MCF 10A (cell line): ENCODE results near the gene SEMA4D. TPM values are rescaled to one million over a fixed set of nuclear protein-coding genes. Genes with fewer than 3 reads are reported as not detected.

Source experiments
- BruUV-seq: library from RNA; stranded (reverse); fragments of 400-500 nt; replicated peaks from 2 replicates; lab custom pipeline; 2021; lab: Mats Ljungman, UMichigan
- CTCF ChIA-PET: fragments of 300-600 bp; sonication (Branson Sonifier 250); formaldehyde crosslinking; extraction: SDS; loops from one replicate; lab custom pipeline; 2021; ENCODE audit warnings: antibody characterized with exemption, inconsistent platforms; lab: Yijun Ruan, JAX
- POLR2A ChIA-PET: fragments of 300-600, 350-650 bp; sonication (Branson Sonifier 250); formaldehyde crosslinking; extraction: SDS; loops from one replicate; lab custom pipeline; 2020; ENCODE audit warnings: antibody characterized with exemption, inconsistent platforms; lab: Yijun Ruan, JAX
- DNase-seq: peaks from one replicate; pipeline ENCODE4 v3.0.0-alpha.2; 2018; ENCODE audit not compliant: unreplicated experiment
- H3K27ac Mint-ChIP-seq: one replicate; pipeline ENCODE4 v1.8.0; 2022; ENCODE audit warnings: mild to moderate bottlenecking, low read depth, mixed read lengths; ENCODE audit not compliant: unreplicated experiment
- H3K27me3 Mint-ChIP-seq: one replicate; pipeline ENCODE4 v1.8.0; 2022; ENCODE audit warnings: mixed read lengths; ENCODE audit not compliant: insufficient read depth, unreplicated experiment
- H3K36me3 Mint-ChIP-seq: one replicate; pipeline ENCODE4 v1.8.0; 2022; ENCODE audit warnings: mild to moderate bottlenecking, moderate library complexity, mixed read lengths; ENCODE audit not compliant: insufficient read depth, unreplicated experiment
- H3K4me1 Mint-ChIP-seq: one replicate; pipeline ENCODE4 v1.8.0; 2022; ENCODE audit warnings: mixed read lengths; ENCODE audit not compliant: insufficient read depth, unreplicated experiment
- H3K4me3 Mint-ChIP-seq: one replicate; pipeline ENCODE4 v1.8.0; 2022; ENCODE audit warnings: mild to moderate bottlenecking, moderate library complexity, mixed read lengths; ENCODE audit not compliant: unreplicated experiment
- H3K9me3 Mint-ChIP-seq: one replicate; pipeline ENCODE4 v1.8.0; 2022; ENCODE audit warnings: mixed read lengths; ENCODE audit not compliant: unreplicated experiment
- intact Hi-C: fragments of 100-400 bp; cut with micrococcal nuclease; formaldehyde crosslinking; loops from 2 replicates; pipeline ENCODE4 v1.14.1; 2022
- total RNA-seq: library from RNA; stranded (reverse); gene quantifications from 2 replicates; pipeline ENCODE4 v1.2.3, GENCODE V29; 2022
- TF ChIP-seq, protein P1 (sequence below): fragments of 200-600 bp; IDR thresholded peaks from one replicate; pipeline ENCODE4 v1.8.0; 2022; ENCODE audit warnings: antibody characterized with exemption, mild to moderate bottlenecking; ENCODE audit not compliant: unreplicated experiment

SEMA4D gene
- total RNA-seq, 1 experiment from 2014 or later, result 4.2 TPM

- TF ChIP-seq, protein P1, sequence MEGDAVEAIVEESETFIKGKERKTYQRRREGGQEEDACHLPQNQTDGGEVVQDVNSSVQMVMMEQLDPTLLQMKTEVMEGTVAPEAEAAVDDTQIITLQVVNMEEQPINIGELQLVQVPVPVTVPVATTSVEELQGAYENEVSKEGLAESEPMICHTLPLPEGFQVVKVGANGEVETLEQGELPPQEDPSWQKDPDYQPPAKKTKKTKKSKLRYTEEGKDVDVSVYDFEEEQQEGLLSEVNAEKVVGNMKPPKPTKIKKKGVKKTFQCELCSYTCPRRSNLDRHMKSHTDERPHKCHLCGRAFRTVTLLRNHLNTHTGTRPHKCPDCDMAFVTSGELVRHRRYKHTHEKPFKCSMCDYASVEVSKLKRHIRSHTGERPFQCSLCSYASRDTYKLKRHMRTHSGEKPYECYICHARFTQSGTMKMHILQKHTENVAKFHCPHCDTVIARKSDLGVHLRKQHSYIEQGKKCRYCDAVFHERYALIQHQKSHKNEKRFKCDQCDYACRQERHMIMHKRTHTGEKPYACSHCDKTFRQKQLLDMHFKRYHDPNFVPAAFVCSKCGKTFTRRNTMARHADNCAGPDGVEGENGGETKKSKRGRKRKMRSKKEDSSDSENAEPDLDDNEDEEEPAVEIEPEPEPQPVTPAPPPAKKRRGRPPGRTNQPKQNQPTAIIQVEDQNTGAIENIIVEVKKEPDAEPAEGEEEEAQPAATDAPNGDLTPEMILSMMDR, result no peak
- POLR2A ChIA-PET, result interaction anchor here (0.7 to 1.2 kb wide), 3 partner anchors 23 to 1712 kb away, joined by 3 read pairs; no protein-coding TSS in a partner anchor
- no peak overlapping the region for H3K27ac Mint-ChIP-seq
- intact Hi-C loops, result no loop called here
- no peak for DNase-seq
- H3K4me1 Mint-ChIP-seq, result peaks cover 6% of the 10 kb centered on the region
- peaks cover 21% of the 10 kb centered on the region for H3K27me3 Mint-ChIP-seq
- H3K36me3 Mint-ChIP-seq, result no peaks in the 10 kb centered on the region
- no peak overlapping the region for H3K4me3 Mint-ChIP-seq
- no TSS peak for BruUV-seq
- peaks cover 5% of the 10 kb centered on the region for H3K9me3 Mint-ChIP-seq
- CTCF ChIA-PET, result interaction anchor here (0.5 to 4.0 kb wide), 4 partner anchors 10 to 182 kb away, joined by 3 to 28 read pairs (median 5); no protein-coding TSS in a partner anchor
Measured at GRCh38 chr9:89529243-89530035, 31.5 kb upstream of the SEMA4D start.

- Mint-ChIP-seq H3K27ac (no peak overlapping the region), H3K4me3 (no peak overlapping the region), H3K36me3 (no peaks in the 10 kb centered on the region)
Measured at GRCh38 chr9:89528540-89528939, 30.6 kb upstream of the SEMA4D start.

DNA sequence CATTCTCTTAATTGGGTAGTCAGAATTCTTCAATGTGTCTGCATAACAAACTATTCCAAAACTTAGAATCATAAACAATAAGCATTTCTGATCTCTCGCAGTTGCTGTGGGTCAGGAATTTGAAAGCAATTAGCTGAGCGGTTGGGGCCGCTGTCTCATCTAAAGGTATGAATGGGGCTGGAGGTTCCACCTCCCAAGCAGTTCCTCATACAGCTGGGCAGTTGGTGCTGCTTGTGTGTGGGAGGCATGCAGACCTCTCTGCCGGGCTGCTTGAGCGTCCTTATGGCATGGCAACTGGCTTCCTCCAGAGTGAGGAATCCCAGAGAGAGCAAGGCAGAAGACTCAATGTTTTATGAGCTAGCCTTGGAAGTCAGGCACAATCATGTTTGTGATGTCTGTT is 30.2 kb upstream of the SEMA4D start:
- peaks cover 6% of the 10 kb centered on the region for H3K4me1 Mint-ChIP-seq
- no peak for DNase-seq
- no peak overlapping the region for H3K4me3 Mint-ChIP-seq
- no peak overlapping the region for H3K27ac Mint-ChIP-seq
- TF ChIP-seq, protein P1, result no peak
- POLR2A ChIA-PET, result interaction anchor here (1.2 kb wide), 1 partner anchor 22 kb away, joined by 3 read pairs; no protein-coding TSS in a partner anchor
- no TSS peak for BruUV-seq
- peaks cover 6% of the 10 kb centered on the region for H3K9me3 Mint-ChIP-seq
- H3K36me3 Mint-ChIP-seq, result no peaks in the 10 kb centered on the region
- intact Hi-C loops, result no loop called here
- peaks cover 26% of the 10 kb centered on the region for H3K27me3 Mint-ChIP-seq
- CTCF ChIA-PET, result interaction anchor here (1.1 to 2.6 kb wide), 3 partner anchors 21 to 140 kb away, joined by 3 to 15 read pairs (median 3); no protein-coding TSS in a partner anchor

More at GRCh38 chr9:89528540-89528939, 30.6 kb upstream of the SEMA4D start:
- CTCF ChIA-PET, result interaction anchor here (2.6 to 4.0 kb wide), 1 partner anchor 20 kb away, joined by 15 to 28 read pairs; no protein-coding TSS in a partner anchor
- intact Hi-C loops, result no loop called here
- no peak for DNase-seq
- POLR2A ChIA-PET, result interaction anchor here (1.2 kb wide), 1 partner anchor 22 kb away, joined by 3 read pairs; no protein-coding TSS in a partner anchor
- no TSS peak for BruUV-seq
- peaks cover 26% of the 10 kb centered on the region for H3K27me3 Mint-ChIP-seq
- peaks cover 6% of the 10 kb centered on the region for H3K4me1 Mint-ChIP-seq
- TF ChIP-seq, protein P1, result no peak
- peaks cover 6% of the 10 kb centered on the region for H3K9me3 Mint-ChIP-seq

DNA sequence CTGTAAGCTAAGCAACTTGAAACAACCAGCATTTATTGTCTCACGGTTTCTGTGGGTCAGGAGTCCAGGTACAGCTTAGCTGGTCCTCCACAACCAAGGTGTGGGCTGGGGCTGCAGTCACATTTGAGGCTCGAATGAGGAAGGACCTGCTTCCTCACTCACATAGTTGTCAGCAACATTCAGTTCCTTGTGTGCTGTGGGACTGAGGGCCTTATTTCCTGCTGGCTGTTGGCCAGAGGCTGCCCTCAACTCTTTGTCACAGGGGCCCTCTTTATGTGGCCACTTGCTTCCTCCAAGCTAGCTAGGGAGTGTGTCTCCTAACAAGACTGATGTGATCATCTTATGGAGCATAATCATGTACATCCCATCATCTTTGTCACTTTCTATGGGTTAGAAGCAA is 29.2 kb upstream of the SEMA4D start:
- intact Hi-C loops, result no loop called here
- ChIA-PET CTCF (interaction anchor here (0.5 to 2.6 kb wide), 4 partner anchors 22 to 139 kb away, joined by 3 to 15 read pairs (median 4); no protein-coding TSS in a partner anchor), POLR2A (interaction anchor here (0.7 kb wide), 1 partner anchor 139 kb away, joined by 3 read pairs; no protein-coding TSS in a partner anchor)
- Mint-ChIP-seq H3K27me3 (peaks cover 26% of the 10 kb centered on the region), H3K4me1 (peaks cover 6% of the 10 kb centered on the region), H3K36me3 (no peaks in the 10 kb centered on the region), H3K9me3 (peaks cover 6% of the 10 kb centered on the region), H3K4me3 (no peak overlapping the region), H3K27ac (no peak overlapping the region)
- BruUV-seq, result no TSS peak
- TF ChIP-seq, protein P1, result no peak
- DNase-seq, result no peak
